GM19193 (cell line): ENCODE data around the gene HPD.

Experiments used
- POLR2A ChIP-seq: IDR thresholded peaks from 4 replicates; pipeline ENCODE4 v1.6.1; 2011; ENCODE audit not compliant: insufficient read depth, insufficient read length; ENCODE audit errors: extremely low read depth

The HPD gene

GRCh38 chr12:121858662-121859572 lies at the start of gene HPD:
HPD (minus strand) TSS chr12:121858859; CDS start chr12:121858823, 36 bp downstream.
- no peak for TF ChIP-seq POLR2A

- TF ChIP-seq POLR2A = no peak
Measured at GRCh38 chr12:121905746-121906145, 47.1 kb upstream of the HPD start.

GRCh38 chr12:121903202-121903601 lies 44.5 kb upstream of the HPD start:
- TF ChIP-seq POLR2A = no peak

GRCh38 chr12:121899590-121899989 lies 40.9 kb upstream of the HPD start:
- no peak for TF ChIP-seq POLR2A

GRCh38 chr12:121898287-121898686 lies 39.6 kb upstream of the HPD start:
- TF ChIP-seq POLR2A = no peak

GRCh38 chr12:121894633-121895032 lies 36.0 kb upstream of the HPD start:
- no peak for TF ChIP-seq POLR2A

- no peak for TF ChIP-seq POLR2A
Measured at GRCh38 chr12:121893961-121894460, 35.4 kb upstream of the HPD start.

GRCh38 chr12:121892673-121893561 lies 34.3 kb upstream of the HPD start:
- TF ChIP-seq POLR2A = no peak

GRCh38 chr12:121889274-121889624 lies 30.6 kb upstream of the HPD start:
- no peak for TF ChIP-seq POLR2A

GRCh38 chr12:121888478-121889273 lies 30.0 kb upstream of the HPD start, which contains the start of gene PSMD9:
PSMD9 (plus strand) TSS chr12:121888790; CDS start chr12:121888857, 67 bp downstream.
- peak; percentile 97 for TF ChIP-seq POLR2A

- TF ChIP-seq POLR2A = no peak
Measured at GRCh38 chr12:121888083-121888477, 29.4 kb upstream of the HPD start.

GRCh38 chr12:121883315-121883660 lies 24.6 kb upstream of the HPD start:
- TF ChIP-seq POLR2A = no peak

- no peak for TF ChIP-seq POLR2A
Measured at GRCh38 chr12:121875582-121875981, 16.9 kb upstream of the HPD start.

GRCh38 chr12:121874071-121874470 lies 15.4 kb upstream of the HPD start:
- no peak for TF ChIP-seq POLR2A

GRCh38 chr12:121873216-121873569 lies 14.5 kb upstream of the HPD start:
- no peak for TF ChIP-seq POLR2A
